Stimulated activated naive CD8-positive, alpha-beta T cell treated with anti-CD3 and anti-CD28 coated beads, Interleukin-15, Interleukin-2, amounts not matched to agents 100 ng/mL and 50 ng/mL, for 24 hours (primary cell): Measurements from ENCODE around the gene RBM46.

Experiments used
- H3K27ac Mint-ChIP-seq: one replicate; pipeline ENCODE4 v1.8.0; 2021; ENCODE audit warnings: mild to moderate bottlenecking, mixed read lengths
- H3K27me3 Mint-ChIP-seq: one replicate; pipeline ENCODE4 v1.8.0; 2021; ENCODE audit warnings: mixed read lengths
- H3K36me3 Mint-ChIP-seq: one replicate; pipeline ENCODE4 v1.8.0; 2021; ENCODE audit warnings: low read depth, mixed read lengths
- H3K4me1 Mint-ChIP-seq: one replicate; pipeline ENCODE4 v1.8.0; 2021; ENCODE audit warnings: low read depth, mixed read lengths
- H3K4me3 Mint-ChIP-seq: one replicate; pipeline ENCODE4 v1.8.0; 2021; ENCODE audit warnings: mild to moderate bottlenecking, mixed read lengths
- H3K9me3 Mint-ChIP-seq: one replicate; pipeline ENCODE4 v1.8.0; 2021; ENCODE audit warnings: mixed read lengths

RBM46 gene

DNA sequence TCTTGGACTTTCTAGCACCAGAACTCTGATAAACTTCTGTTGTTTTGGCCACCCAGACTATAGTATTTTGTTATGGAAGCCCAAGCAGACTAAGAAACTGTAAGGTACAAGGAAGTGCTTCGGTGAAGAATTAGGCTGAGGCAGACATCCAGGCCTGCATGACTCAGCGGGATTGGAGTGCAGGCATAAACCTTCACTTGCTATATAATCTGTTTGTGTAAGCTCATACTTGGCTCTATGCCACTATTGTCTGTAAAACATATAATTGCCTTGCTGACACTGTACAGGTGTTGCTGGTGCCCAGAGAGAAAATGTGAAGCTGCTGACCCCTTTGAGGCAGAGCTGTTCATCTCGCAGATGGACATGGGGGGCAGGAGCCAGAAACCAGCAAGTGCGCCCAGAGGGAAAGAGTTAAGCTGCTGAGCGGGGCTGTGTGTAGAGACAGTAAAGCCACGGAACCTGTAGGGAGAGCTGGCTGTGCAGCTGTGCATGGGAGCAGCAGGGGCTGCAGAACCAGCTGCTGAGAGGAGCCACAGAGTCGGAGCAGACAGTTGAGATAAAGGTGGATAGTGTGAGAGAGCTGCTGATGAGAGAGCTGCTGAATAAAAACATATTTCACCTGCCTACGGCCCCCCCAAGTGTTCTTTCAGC, 96.2 kb downstream of the RBM46 start:
- no peaks in the 10 kb centered on the region for H3K36me3 Mint-ChIP-seq
- H3K9me3 Mint-ChIP-seq, result peaks cover 10% of the 10 kb centered on the region
- H3K27ac Mint-ChIP-seq, result no peak overlapping the region
- H3K4me1 Mint-ChIP-seq, result no peaks in the 10 kb centered on the region
- H3K27me3 Mint-ChIP-seq, result peaks cover 3% of the 10 kb centered on the region
- no peak overlapping the region for H3K4me3 Mint-ChIP-seq
